ENCODE measurements around the gene AMTN.

AMTN gene

GRCh38 chr4:70564033-70564432 is 45.7 kb downstream of the AMTN start:
- no peak for DNase-seq

GRCh38 chr4:70570796-70571195 is 52.4 kb downstream of the AMTN start:
- DNase-seq, result no peak

- no peak for DNase-seq
Observed at GRCh38 chr4:70571772-70572171, 53.4 kb downstream of the AMTN start.

GRCh38 chr4:70575964-70576363 is 57.6 kb downstream of the AMTN start:
- no peak for DNase-seq

DNA sequence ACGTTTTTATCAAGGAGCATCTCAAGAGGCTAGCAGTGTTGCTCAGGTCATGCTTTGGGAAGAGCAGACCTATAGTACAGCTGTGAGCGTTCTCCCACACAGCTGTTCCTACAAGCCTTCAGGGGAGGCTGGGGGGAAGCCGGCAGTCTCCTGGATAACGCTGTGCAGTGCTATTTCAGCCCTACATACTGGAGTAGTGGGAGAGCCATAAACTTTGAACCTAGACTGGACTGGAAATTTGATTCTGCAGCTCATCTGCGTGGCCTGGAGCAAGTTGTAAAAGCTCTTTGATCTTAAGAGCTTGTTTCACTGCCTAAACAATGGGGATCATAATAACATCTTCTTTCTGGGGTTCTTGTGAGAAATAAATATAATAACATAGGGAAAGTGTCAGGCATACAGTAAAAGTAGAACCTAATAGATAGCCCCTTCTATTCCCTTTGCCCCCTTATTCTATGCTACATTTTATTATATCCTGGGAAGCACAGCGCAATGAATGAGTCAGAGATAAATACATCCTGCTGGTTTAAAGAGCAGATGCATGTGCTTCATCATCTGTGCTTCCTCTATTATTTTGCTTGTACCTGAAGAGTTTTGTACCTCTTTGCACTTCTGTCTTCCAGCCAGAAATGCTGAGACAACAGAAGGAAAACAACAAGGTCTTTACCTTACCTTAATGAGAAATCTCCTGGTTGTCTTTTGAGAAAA is 59.0 kb downstream of the AMTN start:
- no peak for DNase-seq

- no peak for DNase-seq
Observed at GRCh38 chr4:70581980-70582379, 63.6 kb downstream of the AMTN start.
